ENCODE data around the gene LCN15. TPM values are rescaled to one million over a fixed set of nuclear protein-coding genes. Genes with fewer than 3 reads are reported as not detected.

LCN15 gene
- total and polyA plus RNA-seq, 10 of the 15 experiments (the other 5 are each of a cell fraction or from before 2014, with no cell fraction given) = 0.37 to 0.50 TPM; not detected in 8

GRCh38 chr9:136774416-136775045 is 10.2 kb upstream of the LCN15 start:
- in situ Hi-C loops (cut with MboI) = no loop called here
- no peak overlapping the region for H3K9ac ChIP-seq (ENCODE audit: control insufficient read depth, insufficient read depth, low read length)
- WGBS (ENCODE audit: insufficient coverage, insufficient replicate concordance, low lambda C conversion rate, missing lambda C conversion rate) = 48% methylated on average over 12 of the region's 12 CpGs
- no peak overlapping the region for H3K27ac ChIP-seq (ENCODE audit: control insufficient read depth, insufficient read depth)
- no peak for ATAC-seq
- no peak for DNase-seq (ENCODE audit: low read depth, low spot score)
- H3K4me3 ChIP-seq = no peak overlapping the region
- H4K20me1 ChIP-seq (ENCODE audit: control insufficient read depth, insufficient read depth) = no peaks in the 10 kb centered on the region
- ChIA-PET SMC1A (ENCODE audit: uncharacterized antibody, unreplicated experiment) (no interaction called here), POLR2A (no interaction called here), CTCF (interaction anchor here (9.3 kb wide), 1 partner anchor 9 kb away, joined by 163 read pairs; no protein-coding TSS in a partner anchor), RAD21 (ENCODE audit: unreplicated experiment) (no interaction called here)
- no peak for FAIRE-seq
- H3K36me3 ChIP-seq (ENCODE audit: control insufficient read depth in 2 of 2, insufficient read depth in 2 of 2, low read length in 1 of 2) = no peaks in the 10 kb centered on the region
- no peaks in the 10 kb centered on the region; a peak in 1 of 4 replicates for H3K27me3 ChIP-seq (replicated peaks in 1 of 2; ENCODE audit: control insufficient read depth in 2 of 2, insufficient read depth in 2 of 2, low read length in 1 of 2)
- no peak overlapping the region for H2AFZ ChIP-seq (ENCODE audit: control insufficient read depth, low read depth, low read length)
- intact Hi-C loops (cut with micrococcal nuclease; ENCODE audit: unreplicated experiment) = no loop called here
- BruUV-seq (replicated peaks) = no TSS peak
- H3K4me1 ChIP-seq (ENCODE audit: control insufficient read depth, insufficient read depth, low read length) = no peaks in the 10 kb centered on the region
- H3K9me3 ChIP-seq (replicated peaks; ENCODE audit: control insufficient read depth, insufficient read depth, low read length) = peaks cover 6% of the 10 kb centered on the region; the same call in 2 of the 3 replicates
- H3K79me2 ChIP-seq (ENCODE audit: control insufficient read depth, insufficient read depth, low read length) = no peaks in the 10 kb centered on the region
- no peak overlapping the region for H3K4me2 ChIP-seq (ENCODE audit: control insufficient read depth, insufficient read depth)
- TF ChIP-seq USF2 (IDR thresholded peaks at IDR 0.05; ENCODE audit: borderline replicate concordance, low read depth, low read length) (no peak), SRF (IDR thresholded peaks at IDR 0.05; ENCODE audit: low read depth in 2 of 2, low read length in 2 of 2) (no peak), GABPA (IDR thresholded peaks at IDR 0.05; ENCODE audit: low read depth) (no peak), POLR2AphosphoS5 (IDR thresholded peaks at IDR 0.05; ENCODE audit: low read length) (no peak), CREM (IDR thresholded peaks at IDR 0.05; ENCODE audit: low read depth) (no peak), HDGF (IDR thresholded peaks at IDR 0.05) (no peak), TAF1 (IDR thresholded peaks at IDR 0.05; ENCODE audit: borderline replicate concordance, low read depth, low read length) (no peak), POU2F2 (IDR thresholded peaks at IDR 0.05; ENCODE audit: borderline replicate concordance, low read depth, low read length) (no peak), NBN (IDR thresholded peaks at IDR 0.05) (no peak), ZNF622 (IDR thresholded peaks at IDR 0.05) (no peak), TCF3 (IDR thresholded peaks at IDR 0.05; ENCODE audit: borderline replicate concordance, insufficient read depth, low read depth, low read length) (no peak)
- TF ChIP-seq, protein P1, sequence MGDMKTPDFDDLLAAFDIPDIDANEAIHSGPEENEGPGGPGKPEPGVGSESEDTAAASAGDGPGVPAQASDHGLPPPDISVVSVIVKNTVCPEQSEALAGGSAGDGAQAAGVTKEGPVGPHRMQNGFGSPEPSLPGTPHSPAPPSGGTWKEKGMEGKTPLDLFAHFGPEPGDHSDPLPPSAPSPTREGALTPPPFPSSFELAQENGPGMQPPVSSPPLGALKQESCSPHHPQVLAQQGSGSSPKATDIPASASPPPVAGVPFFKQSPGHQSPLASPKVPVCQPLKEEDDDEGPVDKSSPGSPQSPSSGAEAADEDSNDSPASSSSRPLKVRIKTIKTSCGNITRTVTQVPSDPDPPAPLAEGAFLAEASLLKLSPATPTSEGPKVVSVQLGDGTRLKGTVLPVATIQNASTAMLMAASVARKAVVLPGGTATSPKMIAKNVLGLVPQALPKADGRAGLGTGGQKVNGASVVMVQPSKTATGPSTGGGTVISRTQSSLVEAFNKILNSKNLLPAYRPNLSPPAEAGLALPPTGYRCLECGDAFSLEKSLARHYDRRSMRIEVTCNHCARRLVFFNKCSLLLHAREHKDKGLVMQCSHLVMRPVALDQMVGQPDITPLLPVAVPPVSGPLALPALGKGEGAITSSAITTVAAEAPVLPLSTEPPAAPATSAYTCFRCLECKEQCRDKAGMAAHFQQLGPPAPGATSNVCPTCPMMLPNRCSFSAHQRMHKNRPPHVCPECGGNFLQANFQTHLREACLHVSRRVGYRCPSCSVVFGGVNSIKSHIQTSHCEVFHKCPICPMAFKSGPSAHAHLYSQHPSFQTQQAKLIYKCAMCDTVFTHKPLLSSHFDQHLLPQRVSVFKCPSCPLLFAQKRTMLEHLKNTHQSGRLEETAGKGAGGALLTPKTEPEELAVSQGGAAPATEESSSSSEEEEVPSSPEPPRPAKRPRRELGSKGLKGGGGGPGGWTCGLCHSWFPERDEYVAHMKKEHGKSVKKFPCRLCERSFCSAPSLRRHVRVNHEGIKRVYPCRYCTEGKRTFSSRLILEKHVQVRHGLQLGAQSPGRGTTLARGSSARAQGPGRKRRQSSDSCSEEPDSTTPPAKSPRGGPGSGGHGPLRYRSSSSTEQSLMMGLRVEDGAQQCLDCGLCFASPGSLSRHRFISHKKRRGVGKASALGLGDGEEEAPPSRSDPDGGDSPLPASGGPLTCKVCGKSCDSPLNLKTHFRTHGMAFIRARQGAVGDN (IDR thresholded peaks at IDR 0.05) = no peak
- TF ChIP-seq, protein P2, sequence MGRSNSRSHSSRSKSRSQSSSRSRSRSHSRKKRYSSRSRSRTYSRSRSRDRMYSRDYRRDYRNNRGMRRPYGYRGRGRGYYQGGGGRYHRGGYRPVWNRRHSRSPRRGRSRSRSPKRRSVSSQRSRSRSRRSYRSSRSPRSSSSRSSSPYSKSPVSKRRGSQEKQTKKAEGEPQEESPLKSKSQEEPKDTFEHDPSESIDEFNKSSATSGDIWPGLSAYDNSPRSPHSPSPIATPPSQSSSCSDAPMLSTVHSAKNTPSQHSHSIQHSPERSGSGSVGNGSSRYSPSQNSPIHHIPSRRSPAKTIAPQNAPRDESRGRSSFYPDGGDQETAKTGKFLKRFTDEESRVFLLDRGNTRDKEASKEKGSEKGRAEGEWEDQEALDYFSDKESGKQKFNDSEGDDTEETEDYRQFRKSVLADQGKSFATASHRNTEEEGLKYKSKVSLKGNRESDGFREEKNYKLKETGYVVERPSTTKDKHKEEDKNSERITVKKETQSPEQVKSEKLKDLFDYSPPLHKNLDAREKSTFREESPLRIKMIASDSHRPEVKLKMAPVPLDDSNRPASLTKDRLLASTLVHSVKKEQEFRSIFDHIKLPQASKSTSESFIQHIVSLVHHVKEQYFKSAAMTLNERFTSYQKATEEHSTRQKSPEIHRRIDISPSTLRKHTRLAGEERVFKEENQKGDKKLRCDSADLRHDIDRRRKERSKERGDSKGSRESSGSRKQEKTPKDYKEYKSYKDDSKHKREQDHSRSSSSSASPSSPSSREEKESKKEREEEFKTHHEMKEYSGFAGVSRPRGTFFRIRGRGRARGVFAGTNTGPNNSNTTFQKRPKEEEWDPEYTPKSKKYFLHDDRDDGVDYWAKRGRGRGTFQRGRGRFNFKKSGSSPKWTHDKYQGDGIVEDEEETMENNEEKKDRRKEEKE (IDR thresholded peaks at IDR 0.05) = no peak
- TF ChIP-seq, protein P3, sequence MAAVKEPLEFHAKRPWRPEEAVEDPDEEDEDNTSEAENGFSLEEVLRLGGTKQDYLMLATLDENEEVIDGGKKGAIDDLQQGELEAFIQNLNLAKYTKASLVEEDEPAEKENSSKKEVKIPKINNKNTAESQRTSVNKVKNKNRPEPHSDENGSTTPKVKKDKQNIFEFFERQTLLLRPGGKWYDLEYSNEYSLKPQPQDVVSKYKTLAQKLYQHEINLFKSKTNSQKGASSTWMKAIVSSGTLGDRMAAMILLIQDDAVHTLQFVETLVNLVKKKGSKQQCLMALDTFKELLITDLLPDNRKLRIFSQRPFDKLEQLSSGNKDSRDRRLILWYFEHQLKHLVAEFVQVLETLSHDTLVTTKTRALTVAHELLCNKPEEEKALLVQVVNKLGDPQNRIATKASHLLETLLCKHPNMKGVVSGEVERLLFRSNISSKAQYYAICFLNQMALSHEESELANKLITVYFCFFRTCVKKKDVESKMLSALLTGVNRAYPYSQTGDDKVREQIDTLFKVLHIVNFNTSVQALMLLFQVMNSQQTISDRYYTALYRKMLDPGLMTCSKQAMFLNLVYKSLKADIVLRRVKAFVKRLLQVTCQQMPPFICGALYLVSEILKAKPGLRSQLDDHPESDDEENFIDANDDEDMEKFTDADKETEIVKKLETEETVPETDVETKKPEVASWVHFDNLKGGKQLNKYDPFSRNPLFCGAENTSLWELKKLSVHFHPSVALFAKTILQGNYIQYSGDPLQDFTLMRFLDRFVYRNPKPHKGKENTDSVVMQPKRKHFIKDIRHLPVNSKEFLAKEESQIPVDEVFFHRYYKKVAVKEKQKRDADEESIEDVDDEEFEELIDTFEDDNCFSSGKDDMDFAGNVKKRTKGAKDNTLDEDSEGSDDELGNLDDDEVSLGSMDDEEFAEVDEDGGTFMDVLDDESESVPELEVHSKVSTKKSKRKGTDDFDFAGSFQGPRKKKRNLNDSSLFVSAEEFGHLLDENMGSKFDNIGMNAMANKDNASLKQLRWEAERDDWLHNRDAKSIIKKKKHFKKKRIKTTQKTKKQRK (IDR thresholded peaks at IDR 0.05; ENCODE audit: low read depth, low read length) = no peak
